IMR-90 (cell line): Measurements from ENCODE around the gene CRIM1. TPM values are rescaled to one million over a fixed set of nuclear protein-coding genes. Genes with fewer than 3 reads are reported as not detected.

Experiments
- ATAC-seq: fragments of 200-7000 bp; cut with Tn5 transposase; 2 replicates; pipeline ENCODE4 v1.9.1; 2020; ENCODE audit warnings: low read depth, mild to moderate bottlenecking, moderate library complexity
- BruUV-seq: library from RNA; stranded (reverse); fragments of 400-500 nt; replicated peaks from 2 replicates; lab custom pipeline; 2021; lab: Mats Ljungman, UMichigan
- CTCF ChIA-PET: fragments of 300-600 bp; formaldehyde crosslinking; extraction: SDS; loops from one replicate; lab custom pipeline; 2021; ENCODE audit warnings: antibody characterized with exemption; lab: Yijun Ruan, JAX
- POLR2A ChIA-PET: fragments of 300-600 bp; sonication (Branson Sonifier 250); formaldehyde crosslinking; loops from one replicate; lab custom pipeline; 2022; ENCODE audit warnings: antibody characterized with exemption; ENCODE audit not compliant: unreplicated experiment; lab: Charles Lee
- DNase-seq: peaks from one replicate; pipeline ENCODE4 v3.0.0; 2013
- H2AFZ ChIP-seq: replicated peaks from 2 replicates; pipeline ENCODE3; 2013; ENCODE audit warnings: low read length, mild to moderate bottlenecking; ENCODE audit not compliant: poor library complexity
- H2AK5ac ChIP-seq: 2 replicates; pipeline ENCODE4 v1.6.1; 2013; ENCODE audit warnings: low read depth, low read length, inconsistent platforms
- H2AK9ac ChIP-seq: replicated peaks from 2 replicates; pipeline ENCODE3; 2013; ENCODE audit warnings: mild to moderate bottlenecking, low read depth, low read length, moderate library complexity; ENCODE audit not compliant: poor library complexity
- H2BK120ac ChIP-seq: 2 replicates; pipeline ENCODE4 v1.6.1; 2013; ENCODE audit warnings: low read depth, low read length, inconsistent platforms
- H2BK15ac ChIP-seq: 3 replicates; pipeline ENCODE4 v1.6.1; 2013; ENCODE audit warnings: low read depth, low read length, inconsistent platforms
- H2BK20ac ChIP-seq: 2 replicates; pipeline ENCODE4 v1.6.1; 2013; ENCODE audit warnings: low read depth, mild to moderate bottlenecking, inconsistent platforms, low read length, moderate library complexity
- H2BK5ac ChIP-seq: 2 replicates; pipeline ENCODE4 v1.6.1; 2013; ENCODE audit warnings: mild to moderate bottlenecking, low read depth, low read length, inconsistent platforms; ENCODE audit not compliant: poor library complexity, severe bottlenecking
- H3K14ac ChIP-seq: replicated peaks from 2 replicates; pipeline ENCODE4 v1.6.1; 2013; ENCODE audit warnings: low read depth, low read length, inconsistent platforms
- H3K18ac ChIP-seq: 2 replicates; pipeline ENCODE4 v1.6.1; 2013; ENCODE audit warnings: low read depth, low read length, control low read depth
- H3K23ac ChIP-seq: 2 replicates; pipeline ENCODE4 v1.6.1; 2013; ENCODE audit warnings: low read depth, low read length, inconsistent platforms
- H3K27ac ChIP-seq: 2 replicates; pipeline ENCODE4 v1.5.1; 2013; ENCODE audit warnings: mild to moderate bottlenecking, control low read depth, low read length; ENCODE audit not compliant: insufficient read depth
- H3K27me3 ChIP-seq: 2 replicates; pipeline ENCODE4 v1.6.1; 2013; ENCODE audit warnings: low read length; ENCODE audit not compliant: control insufficient read depth, insufficient read depth
- H3K36me3 ChIP-seq: 2 replicates; pipeline ENCODE4 v1.6.1; 2013; ENCODE audit warnings: low read length, mixed read lengths; ENCODE audit not compliant: control insufficient read depth, insufficient read depth
- H3K4ac ChIP-seq: 2 replicates; pipeline ENCODE4 v1.6.1; 2013; ENCODE audit warnings: low read depth, low read length, inconsistent platforms
- H3K4me1 ChIP-seq: 2 replicates; pipeline ENCODE4 v1.6.1; 2013; ENCODE audit warnings: low read length, mixed read lengths; ENCODE audit not compliant: control insufficient read depth, insufficient read depth
- H3K4me2 ChIP-seq: 2 replicates; pipeline ENCODE4 v1.6.1; 2013; ENCODE audit warnings: low read depth, mild to moderate bottlenecking, control low read depth, low read length, moderate library complexity
- H3K4me3 ChIP-seq: 2 replicates; pipeline ENCODE4 v1.5.1; 2013; ENCODE audit warnings: low read depth, mild to moderate bottlenecking, control low read depth, low read length, moderate library complexity; ENCODE audit not compliant: insufficient read depth
- H3K56ac ChIP-seq: 2 replicates; pipeline ENCODE4 v1.6.1; 2013; ENCODE audit warnings: low read length, inconsistent platforms; ENCODE audit not compliant: insufficient read depth; ENCODE audit errors: extremely low read depth
- H3K79me1 ChIP-seq, 2 experiments: 2 replicates each; pipeline ENCODE4 v1.6.1; 2013; ENCODE audit warnings: low read length in 2 of 2, inconsistent platforms in 1 of 2, low read depth in 1 of 2
- H3K9ac ChIP-seq: 2 replicates; pipeline ENCODE4 v1.6.1; 2013; ENCODE audit warnings: low read depth, low read length, control low read depth
- H3K9me1 ChIP-seq: 2 replicates; pipeline ENCODE4 v1.6.1; 2013; ENCODE audit warnings: low read length, inconsistent platforms; ENCODE audit not compliant: insufficient read depth
- H3K9me3 ChIP-seq: 2 replicates; pipeline ENCODE4 v1.6.1; 2013; ENCODE audit warnings: low read length; ENCODE audit not compliant: control insufficient read depth, insufficient read depth
- H4K20me1 ChIP-seq: 2 replicates; pipeline ENCODE4 v1.6.1; 2013; ENCODE audit warnings: low read length, inconsistent platforms; ENCODE audit not compliant: insufficient read depth
- H4K5ac ChIP-seq: 2 replicates; pipeline ENCODE4 v1.6.1; 2013; ENCODE audit warnings: mild to moderate bottlenecking, low read depth, low read length, control low read depth
- H4K8ac ChIP-seq, 2 experiments: 2 replicates each; pipeline ENCODE4 v1.6.1; 2013; ENCODE audit warnings: low read depth in 2 of 2, low read length in 2 of 2, control low read depth in 1 of 2, inconsistent platforms in 1 of 2
- H4K91ac ChIP-seq: 2 replicates; pipeline ENCODE4 v1.6.1; 2013; ENCODE audit warnings: low read depth, low read length, inconsistent platforms; ENCODE audit not compliant: insufficient read depth
- BHLHE40 ChIP-seq: fragments of 150-350 bp; IDR thresholded peaks from 2 replicates; pipeline ENCODE4 v1.6.1; 2016; ENCODE audit warnings: mild to moderate bottlenecking, low read depth, low read length
- MAFK ChIP-seq: IDR thresholded peaks from 2 replicates; pipeline ENCODE4 v1.6.1; 2012; ENCODE audit warnings: low read depth, low read length, improper control_type of control experiment
- dilution Hi-C: fragments of 300-500 bp; cut with HindIII; formaldehyde crosslinking; loops from one replicate; pipeline ENCODE4 v1.14.3; 2018; ENCODE audit warnings: low sequenced_read_pairs; ENCODE audit not compliant: unreplicated experiment
- in situ Hi-C: fragments of 300-500 bp; cut with MboI; formaldehyde crosslinking; loops from 3 replicates; pipeline ENCODE4 v1.14.3; 2019; ENCODE audit warnings: low sequenced_read_pairs, inconsistent platforms, mixed read lengths
- intact Hi-C: fragments of 100-400 bp; cut with micrococcal nuclease; formaldehyde crosslinking; loops from 2 replicates; pipeline ENCODE4 v1.10.0; 2022
- polyA plus RNA-seq, 3 experiments: library from polyadenylated mRNA; depleted of rRNA; stranded (reverse); fragments of >200 nt; gene quantifications; 2 replicates each; pipeline ENCODE4 v1.2.3, GENCODE V29; 2012; ENCODE audit warnings: low replicate concordance in 1 of 3
- total RNA-seq: library from RNA; depleted of rRNA; stranded (reverse); fragments of >200 nt; gene quantifications from 2 replicates; pipeline ENCODE4 v1.2.3, GENCODE V29; 2012

Gene CRIM1
- total and polyA plus RNA-seq, 2 of the 4 experiments (the other 2 are of a cell fraction): 285 to 490 TPM

DNA sequence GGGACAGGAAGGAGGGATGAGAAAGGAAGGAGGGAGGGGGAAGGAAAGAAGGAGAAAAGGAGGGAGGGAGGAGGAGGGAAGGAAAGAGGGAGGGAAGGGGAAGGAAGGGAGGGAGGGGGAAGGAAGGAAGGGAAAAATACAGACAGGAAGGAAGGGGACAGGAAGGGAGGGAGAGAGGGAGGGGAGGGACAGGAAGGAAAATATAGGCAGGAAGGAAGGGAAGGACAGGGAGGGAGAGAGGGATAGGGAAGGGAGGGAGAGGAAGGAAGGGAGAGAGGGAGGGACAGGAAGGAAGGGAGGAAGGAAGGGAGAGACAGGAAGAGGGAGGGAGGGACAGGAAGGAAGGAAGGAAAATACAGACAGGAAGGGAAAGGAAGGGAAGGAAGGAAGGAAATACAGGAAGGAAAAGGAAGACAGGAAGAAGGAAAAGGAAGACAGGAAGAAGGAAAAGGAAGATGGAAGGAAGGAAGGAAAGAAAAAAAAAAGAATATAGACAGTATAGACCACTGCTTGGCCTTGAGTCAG, 178.8 kb downstream of the CRIM1 start:
- TF ChIP-seq BHLHE40 (no peak), MAFK (no peak)

More for the DNA sequence above, 178.8 kb downstream of the CRIM1 start:
- Histone ChIP-seq H2BK5ac (peak overlapping the region; percentile 76), H3K27ac (peak overlapping the region; percentile 40; the same call in 1 of the 2 replicates), H4K20me1 (no peaks in the 10 kb centered on the region; the same call in 1 of the 2 replicates), H3K4me3 (no peak overlapping the region), H2AK5ac (peak overlapping the region; percentile 68), H2BK15ac (no peak overlapping the region), H3K23ac (no peak overlapping the region), H3K36me3 (peaks cover 34% of the 10 kb centered on the region), H3K9ac (no peak overlapping the region), H2BK20ac (no peak overlapping the region), H3K56ac (no peak overlapping the region), H3K18ac (no peak overlapping the region), H3K4me1 (peaks cover 7% of the 10 kb centered on the region), H3K79me1 (peaks cover 27 to 84% of the 10 kb centered on the region in 2 experiments), H2AFZ (no peak overlapping the region), H3K9me1 (peaks cover 36% of the 10 kb centered on the region), H3K27me3 (no peaks in the 10 kb centered on the region), H3K9me3 (no peaks in the 10 kb centered on the region), H3K4ac (no peak overlapping the region), H2AK9ac (no peak overlapping the region), H3K4me2 (no peak overlapping the region), H4K8ac (peak overlapping the region in 1 of 2 experiments; percentile 20; a peak in 3 of 4 replicates), H2BK120ac (no peak overlapping the region), H4K91ac (no peak overlapping the region), H3K14ac (no peak overlapping the region), H4K5ac (no peak overlapping the region)
- ATAC-seq (no peak), DNase-seq (no peak)
- intact Hi-C loops (loop anchor here (5.0 kb wide), 1 partner anchor 128 kb away; no protein-coding TSS in a partner anchor), dilution Hi-C loops (no loop called here), in situ Hi-C loops (no loop called here)
- CTCF ChIA-PET: no interaction called here
- POLR2A ChIA-PET: no interaction called here
- BruUV-seq: no TSS peak
